ENCODE results near the gene HMGCL. TPM values are rescaled to one million over a fixed set of nuclear protein-coding genes. Genes with fewer than 3 reads are reported as not detected.

Gene HMGCL
- 100 to 1,000 TPM in 1 of 4 donors, 10 to 100 TPM in 3; 52.2 to 105 (median 85.8) TPM for polyA plus RNA-seq
- long read RNA-seq, donor 1: 0 reads
- long read RNA-seq, donor 2, transcript HMGCL-203 (9 exons, 1,600 nt): major isoform, 8 of 8 reads
- long read RNA-seq, donor 2, partial matches to known transcripts: 0 of 8 reads
- long read RNA-seq, donor 2, other reads (novel, unspliced or antisense): 0 of 8 reads
- long read RNA-seq, donor 3, transcript HMGCL-203 (9 exons, 1,600 nt): major isoform, 5 of 5 reads
- long read RNA-seq, donor 3, partial matches to known transcripts: 0 of 5 reads
- long read RNA-seq, donor 3, other reads (novel, unspliced or antisense): 0 of 5 reads
- long read RNA-seq, donor 4: 0 reads
- long read RNA-seq, donor 5, transcript HMGCL-203 (9 exons, 1,600 nt): major isoform, 7 of 7 reads
- long read RNA-seq, donor 5, partial matches to known transcripts: 0 of 7 reads
- long read RNA-seq, donor 5, other reads (novel, unspliced or antisense): 0 of 7 reads
- long read RNA-seq, donor 6, transcript HMGCL-203 (9 exons, 1,600 nt): major isoform, 24 of 27 reads
- long read RNA-seq, donor 6, partial matches to known transcripts: 0 of 27 reads
- long read RNA-seq, donor 6, other reads (novel, unspliced or antisense): 0 of 27 reads
- long read RNA-seq, donor 7: 0 reads
- long read RNA-seq, donor 8, partial matches to known transcripts: 0 of 1 reads
- long read RNA-seq, donor 8, other reads (novel, unspliced or antisense): 0 of 1 reads
- long read RNA-seq, donor 9, partial matches to known transcripts: 0 of 3 reads
- long read RNA-seq, donor 9, other reads (novel, unspliced or antisense): 0 of 3 reads
- long read RNA-seq, donor 10, transcript HMGCL-203 (9 exons, 1,600 nt): major isoform, 22 of 25 reads
- long read RNA-seq, donor 10, partial matches to known transcripts: 0 of 25 reads
- long read RNA-seq, donor 10, other reads (novel, unspliced or antisense): 0 of 25 reads

GRCh38 chr1:23825076-23825761 lies at the start of gene HMGCL:
Gene HMGCL (minus strand): TSS chr1:23825429. CDS start chr1:23825415, 14 bp downstream.
- Histone ChIP-seq H3K4me1 (ENCODE audit: control insufficient read depth in 3 of 3, insufficient read depth in 2 of 3, low read depth in 1 of 3, low read length in 2 of 3) (peaks cover 0 to 6% (median 4%) of the 10 kb centered on the region in 3 donors), H3K27ac (ENCODE audit: low read depth in 1 of 3, low read length in 2 of 3) (peak within 1 kb of the TSS; percentile 83 to 100 (median 99)), H3K9me3 (ENCODE audit: control insufficient read depth in 2 of 2, insufficient read depth in 1 of 2, low read depth in 1 of 2, low read length in 1 of 2) (no peaks in the 10 kb centered on the region), H3K27me3 (ENCODE audit: control insufficient read depth in 3 of 3, insufficient read depth in 3 of 3, low read length in 3 of 3) (no peaks in the 10 kb centered on the region), H3K36me3 (ENCODE audit: control insufficient read depth in 3 of 3, insufficient read depth in 2 of 3, low read depth in 1 of 3, low read length in 3 of 3) (peaks cover 0 to 7% (median 0%) of the 10 kb centered on the region in 3 donors), H3K4me3 (ENCODE audit: low read depth in 1 of 3, low read length in 3 of 3) (peak within 1 kb of the TSS; percentile 63 to 99 (median 91))
- 0 to 1% (median 1%) methylated on average over 37 to 42 of the region's 42 CpGs for WGBS, 3 donors
- DNase-seq (peak; percentile 88 to 96), FAIRE-seq (no peak)

- Histone ChIP-seq H3K36me3 (ENCODE audit: control insufficient read depth in 3 of 3, insufficient read depth in 2 of 3, low read depth in 1 of 3, low read length in 3 of 3) (no peaks in the 10 kb centered on the region), H3K27me3 (ENCODE audit: control insufficient read depth in 3 of 3, insufficient read depth in 3 of 3, low read length in 3 of 3) (peaks cover 0 to 4% (median 0%) of the 10 kb centered on the region in 3 donors), H3K27ac (ENCODE audit: low read depth in 1 of 3, low read length in 2 of 3) (no peak overlapping the region), H3K4me1 (ENCODE audit: control insufficient read depth in 3 of 3, insufficient read depth in 2 of 3, low read depth in 1 of 3, low read length in 2 of 3) (peaks cover 0 to 5% (median 0%) of the 10 kb centered on the region in 3 donors), H3K9me3 (ENCODE audit: control insufficient read depth in 2 of 2, insufficient read depth in 1 of 2, low read depth in 1 of 2, low read length in 1 of 2) (no peaks in the 10 kb centered on the region), H3K4me3 (ENCODE audit: low read depth in 1 of 3, low read length in 3 of 3) (no peak overlapping the region)
- DNase-seq: no peak
- WGBS, 3 donors: 71 to 89% (median 76%) methylated on average over 3 of the region's 3 CpGs
- no peak for FAIRE-seq
These were observed 47.2 kb upstream of the HMGCL start for GRCh38 chr1:23872421-23872820.

GRCh38 chr1:23869051-23869450 lies 43.8 kb upstream of the HMGCL start:
- 59 to 62% (median 59%) methylated on average over 10 of the region's 10 CpGs for WGBS, 3 donors
- DNase-seq: no peak
- H3K27me3 ChIP-seq (ENCODE audit: control insufficient read depth in 3 of 3, insufficient read depth in 3 of 3, low read length in 3 of 3): peaks cover 0 to 4% (median 0%) of the 10 kb centered on the region in 3 donors
- no peak for FAIRE-seq
- H3K4me3 ChIP-seq (ENCODE audit: low read depth in 1 of 3, low read length in 3 of 3): peak overlapping the region in 2 of 3 donors; percentile 74 to 92
- peak overlapping the region in 1 of 3 donors; percentile 74 for H3K27ac ChIP-seq (ENCODE audit: low read depth in 1 of 3, low read length in 2 of 3)
- peaks cover 3 to 16% (median 3%) of the 10 kb centered on the region in 3 donors for H3K4me1 ChIP-seq (ENCODE audit: control insufficient read depth in 3 of 3, insufficient read depth in 2 of 3, low read depth in 1 of 3, low read length in 2 of 3)
- H3K9me3 ChIP-seq (ENCODE audit: control insufficient read depth in 2 of 2, insufficient read depth in 1 of 2, low read depth in 1 of 2, low read length in 1 of 2): no peaks in the 10 kb centered on the region
- H3K36me3 ChIP-seq (ENCODE audit: control insufficient read depth in 3 of 3, insufficient read depth in 2 of 3, low read depth in 1 of 3, low read length in 3 of 3): peaks cover 0 to 11% (median 0%) of the 10 kb centered on the region in 3 donors

GRCh38 chr1:23868557-23869016 lies 43.4 kb upstream of the HMGCL start:
- no peak for DNase-seq
- WGBS, 3 donors: 13 to 20% (median 18%) methylated on average over 20 of the region's 20 CpGs

GRCh38 chr1:23867895-23868556 lies 42.8 kb upstream of the HMGCL start, which contains the start of gene FUCA1:
Gene FUCA1 (minus strand): TSS chr1:23868290. CDS start chr1:23868286, 4 bp downstream.
- DNase-seq: peak; percentile 96 to 98
- no peak for FAIRE-seq
- Histone ChIP-seq H3K27ac (ENCODE audit: low read depth in 1 of 3, low read length in 2 of 3) (peak within 1 kb of the TSS; percentile 66 to 78 (median 74)), H3K9me3 (ENCODE audit: control insufficient read depth in 2 of 2, insufficient read depth in 1 of 2, low read depth in 1 of 2, low read length in 1 of 2) (no peaks in the 10 kb centered on the region), H3K4me1 (ENCODE audit: control insufficient read depth in 3 of 3, insufficient read depth in 2 of 3, low read depth in 1 of 3, low read length in 2 of 3) (peaks cover 3 to 16% (median 3%) of the 10 kb centered on the region in 3 donors), H3K36me3 (ENCODE audit: control insufficient read depth in 3 of 3, insufficient read depth in 2 of 3, low read depth in 1 of 3, low read length in 3 of 3) (peaks cover 0 to 14% (median 4%) of the 10 kb centered on the region in 3 donors), H3K27me3 (ENCODE audit: control insufficient read depth in 3 of 3, insufficient read depth in 3 of 3, low read length in 3 of 3) (peaks cover 0 to 4% (median 0%) of the 10 kb centered on the region in 3 donors), H3K4me3 (ENCODE audit: low read depth in 1 of 3, low read length in 3 of 3) (peak within 1 kb of the TSS; percentile 64 to 92 (median 74))
- WGBS, 3 donors: 0% methylated on average over 38 to 71 of the region's 71 CpGs

More at GRCh38 chr1:23868557-23869016, 43.4 kb upstream of the HMGCL start:
- Histone ChIP-seq H3K36me3 (ENCODE audit: control insufficient read depth in 3 of 3, insufficient read depth in 2 of 3, low read depth in 1 of 3, low read length in 3 of 3) (peaks cover 0 to 12% (median 1%) of the 10 kb centered on the region in 3 donors), H3K27ac (ENCODE audit: low read depth in 1 of 3, low read length in 2 of 3) (peak overlapping the region in 2 of 3 donors; percentile 52 to 74), H3K4me1 (ENCODE audit: control insufficient read depth in 3 of 3, insufficient read depth in 2 of 3, low read depth in 1 of 3, low read length in 2 of 3) (peaks cover 3 to 16% (median 3%) of the 10 kb centered on the region in 3 donors), H3K4me3 (ENCODE audit: low read depth in 1 of 3, low read length in 3 of 3) (peak overlapping the region; percentile 64 to 92 (median 74)), H3K9me3 (ENCODE audit: control insufficient read depth in 2 of 2, insufficient read depth in 1 of 2, low read depth in 1 of 2, low read length in 1 of 2) (no peaks in the 10 kb centered on the region), H3K27me3 (ENCODE audit: control insufficient read depth in 3 of 3, insufficient read depth in 3 of 3, low read length in 3 of 3) (peaks cover 0 to 4% (median 0%) of the 10 kb centered on the region in 3 donors)
- FAIRE-seq: no peak

- Histone ChIP-seq H3K36me3 (ENCODE audit: control insufficient read depth in 3 of 3, insufficient read depth in 2 of 3, low read depth in 1 of 3, low read length in 3 of 3) (peaks cover 0 to 14% (median 5%) of the 10 kb centered on the region in 3 donors), H3K27me3 (ENCODE audit: control insufficient read depth in 3 of 3, insufficient read depth in 3 of 3, low read length in 3 of 3) (peaks cover 0 to 4% (median 0%) of the 10 kb centered on the region in 3 donors), H3K27ac (ENCODE audit: low read depth in 1 of 3, low read length in 2 of 3) (peak overlapping the region; percentile 66 to 78 (median 74)), H3K4me1 (ENCODE audit: control insufficient read depth in 3 of 3, insufficient read depth in 2 of 3, low read depth in 1 of 3, low read length in 2 of 3) (peaks cover 3 to 16% (median 3%) of the 10 kb centered on the region in 3 donors), H3K4me3 (ENCODE audit: low read depth in 1 of 3, low read length in 3 of 3) (peak overlapping the region; percentile 64 to 92 (median 74)), H3K9me3 (ENCODE audit: control insufficient read depth in 2 of 2, insufficient read depth in 1 of 2, low read depth in 1 of 2, low read length in 1 of 2) (no peaks in the 10 kb centered on the region)
- peak in 1 of 2 donors; percentile 42 for DNase-seq
- WGBS, 3 donors: 1 to 4% (median 1%) methylated on average over 15 to 17 of the region's 17 CpGs
- no peak for FAIRE-seq
These were observed 42.3 kb upstream of the HMGCL start for GRCh38 chr1:23867542-23867894.

- FAIRE-seq (no peak), DNase-seq (peak in 1 of 2 donors; percentile 32)
- peaks cover 0 to 23% (median 10%) of the 10 kb centered on the region in 3 donors for H3K36me3 ChIP-seq (ENCODE audit: control insufficient read depth in 3 of 3, insufficient read depth in 2 of 3, low read depth in 1 of 3, low read length in 3 of 3)
- no peaks in the 10 kb centered on the region for H3K9me3 ChIP-seq (ENCODE audit: control insufficient read depth in 2 of 2, insufficient read depth in 1 of 2, low read depth in 1 of 2, low read length in 1 of 2)
- H3K27me3 ChIP-seq (ENCODE audit: control insufficient read depth in 3 of 3, insufficient read depth in 3 of 3, low read length in 3 of 3): peaks cover 0 to 4% (median 0%) of the 10 kb centered on the region in 3 donors
- H3K4me1 ChIP-seq (ENCODE audit: control insufficient read depth in 3 of 3, insufficient read depth in 2 of 3, low read depth in 1 of 3, low read length in 2 of 3): peaks cover 3 to 16% (median 3%) of the 10 kb centered on the region in 3 donors
- no peak overlapping the region for H3K27ac ChIP-seq (ENCODE audit: low read depth in 1 of 3, low read length in 2 of 3)
- 80 to 90% (median 85%) methylated on average over 4 of the region's 4 CpGs for WGBS, 3 donors
- H3K4me3 ChIP-seq (ENCODE audit: low read depth in 1 of 3, low read length in 3 of 3): no peak overlapping the region
These were observed 40.3 kb upstream of the HMGCL start for GRCh38 chr1:23865543-23865930.
